ENCODE results near the gene SLC49A3.

SLC49A3 gene

DNA sequence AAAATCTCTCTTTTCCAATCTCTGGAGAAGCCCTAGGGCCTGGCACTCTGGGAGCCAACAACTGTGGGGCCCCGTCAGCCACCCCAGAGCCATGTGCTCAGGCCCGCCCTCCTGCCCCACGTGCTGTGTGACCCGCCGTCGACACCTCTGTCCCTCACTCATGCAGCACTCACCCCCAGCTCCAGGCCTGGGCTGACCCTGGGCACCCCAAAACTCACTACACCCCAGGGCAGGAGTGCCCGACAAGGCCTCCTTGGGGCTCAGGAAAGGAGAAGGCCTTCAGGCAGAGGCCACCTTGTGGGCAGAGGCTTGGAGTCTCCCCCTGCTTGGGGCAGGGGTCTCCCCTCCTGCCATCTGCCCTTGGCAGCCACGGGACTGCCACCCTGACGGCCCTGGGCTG is 8.9 kb downstream of the SLC49A3 start:
- TF ChIP-seq, protein P1, sequence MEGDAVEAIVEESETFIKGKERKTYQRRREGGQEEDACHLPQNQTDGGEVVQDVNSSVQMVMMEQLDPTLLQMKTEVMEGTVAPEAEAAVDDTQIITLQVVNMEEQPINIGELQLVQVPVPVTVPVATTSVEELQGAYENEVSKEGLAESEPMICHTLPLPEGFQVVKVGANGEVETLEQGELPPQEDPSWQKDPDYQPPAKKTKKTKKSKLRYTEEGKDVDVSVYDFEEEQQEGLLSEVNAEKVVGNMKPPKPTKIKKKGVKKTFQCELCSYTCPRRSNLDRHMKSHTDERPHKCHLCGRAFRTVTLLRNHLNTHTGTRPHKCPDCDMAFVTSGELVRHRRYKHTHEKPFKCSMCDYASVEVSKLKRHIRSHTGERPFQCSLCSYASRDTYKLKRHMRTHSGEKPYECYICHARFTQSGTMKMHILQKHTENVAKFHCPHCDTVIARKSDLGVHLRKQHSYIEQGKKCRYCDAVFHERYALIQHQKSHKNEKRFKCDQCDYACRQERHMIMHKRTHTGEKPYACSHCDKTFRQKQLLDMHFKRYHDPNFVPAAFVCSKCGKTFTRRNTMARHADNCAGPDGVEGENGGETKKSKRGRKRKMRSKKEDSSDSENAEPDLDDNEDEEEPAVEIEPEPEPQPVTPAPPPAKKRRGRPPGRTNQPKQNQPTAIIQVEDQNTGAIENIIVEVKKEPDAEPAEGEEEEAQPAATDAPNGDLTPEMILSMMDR (conservative IDR thresholded peaks at IDR 0.05; ENCODE audit: control insufficient read depth, insufficient read depth, low read depth, low read length), result no peak
- no peak for DNase-seq (ENCODE audit: low read depth)
- no peak overlapping the region for H3K4me3 ChIP-seq (ENCODE audit: control insufficient read depth, low read depth, low read length)

- no peak for DNase-seq (ENCODE audit: low read depth)
- no peak overlapping the region for H3K4me3 ChIP-seq (ENCODE audit: control insufficient read depth, low read depth, low read length)
- TF ChIP-seq, protein P1 (conservative IDR thresholded peaks at IDR 0.05; ENCODE audit: control insufficient read depth, insufficient read depth, low read depth, low read length), result no peak
Observed at GRCh38 chr4:679629-680028, 9.3 kb downstream of the SLC49A3 start.

DNA sequence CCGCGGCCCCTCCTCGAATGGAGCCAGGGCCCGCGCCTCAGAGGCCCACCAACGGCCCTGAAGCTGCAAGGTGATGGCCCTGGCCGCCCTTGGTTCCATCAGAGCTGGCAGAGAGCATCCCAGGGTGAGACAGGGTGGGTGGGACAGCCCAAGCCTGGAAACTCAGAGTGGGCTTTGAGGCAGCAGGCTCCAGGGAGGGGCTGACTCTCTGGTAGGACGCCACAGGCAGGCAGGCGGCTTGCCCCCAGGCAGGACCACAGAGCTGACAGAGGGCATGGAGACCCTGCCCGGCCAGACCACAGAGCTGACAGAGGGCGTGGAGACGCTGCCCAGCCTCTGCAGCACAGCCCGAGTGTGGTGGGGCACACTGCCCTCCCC is 9.9 kb downstream of the SLC49A3 start:
- H3K4me3 ChIP-seq (ENCODE audit: control insufficient read depth, low read depth, low read length), result no peak overlapping the region
- no peak for DNase-seq (ENCODE audit: low read depth)
- TF ChIP-seq, protein P1 (conservative IDR thresholded peaks at IDR 0.05; ENCODE audit: control insufficient read depth, insufficient read depth, low read depth, low read length), result no peak

- no peak overlapping the region for H3K4me3 ChIP-seq (ENCODE audit: control insufficient read depth, low read depth, low read length)
- TF ChIP-seq, protein P1 (conservative IDR thresholded peaks at IDR 0.05; ENCODE audit: control insufficient read depth, insufficient read depth, low read depth, low read length), result no peak
- no peak for DNase-seq (ENCODE audit: low read depth)
Observed at GRCh38 chr4:678331-679103, 10.4 kb downstream of the SLC49A3 start.

- no peak overlapping the region for H3K4me3 ChIP-seq (ENCODE audit: control insufficient read depth, low read depth, low read length)
- DNase-seq (ENCODE audit: low read depth), result peak; percentile 37
- TF ChIP-seq, protein P1 (conservative IDR thresholded peaks at IDR 0.05; ENCODE audit: control insufficient read depth, insufficient read depth, low read depth, low read length), result no peak
Observed at GRCh38 chr4:677431-678293, 11.3 kb downstream of the SLC49A3 start.

DNA sequence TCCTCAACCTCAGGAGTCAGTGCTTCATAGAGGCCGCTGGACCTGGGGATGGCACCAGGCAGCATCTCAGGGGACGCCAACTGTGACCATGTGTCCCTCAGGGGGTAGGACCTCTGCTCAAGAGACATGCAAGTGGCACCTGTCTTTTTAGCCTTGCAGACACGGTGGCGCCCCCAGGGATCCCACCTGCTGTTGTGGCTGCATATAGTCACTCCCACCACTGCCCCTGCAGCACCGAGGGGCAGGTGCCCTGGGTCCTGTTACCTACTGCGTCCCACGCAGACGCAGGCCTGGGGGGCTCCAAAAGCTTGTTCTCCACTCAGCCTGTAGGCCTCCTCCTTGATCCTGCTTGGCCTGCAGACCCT is 12.1 kb downstream of the SLC49A3 start:
- TF ChIP-seq, protein P1 (conservative IDR thresholded peaks at IDR 0.05; ENCODE audit: control insufficient read depth, insufficient read depth, low read depth, low read length), result no peak
- no peak for DNase-seq (ENCODE audit: low read depth)
- no peak overlapping the region for H3K4me3 ChIP-seq (ENCODE audit: control insufficient read depth, low read depth, low read length)
